Stimulated activated naive CD8-positive, alpha-beta T cell treated with anti-CD3 and anti-CD28 coated beads, Interleukin-15, Interleukin-2, amounts not matched to agents 100 ng/mL and 50 ng/mL, for 24 hours (primary cell): ENCODE results near the gene OR4C16.

Experiments
- H3K27ac Mint-ChIP-seq: one replicate; pipeline ENCODE4 v1.8.0; 2021; ENCODE audit warnings: mild to moderate bottlenecking, mixed read lengths
- H3K27me3 Mint-ChIP-seq: one replicate; pipeline ENCODE4 v1.8.0; 2021; ENCODE audit warnings: mixed read lengths
- H3K36me3 Mint-ChIP-seq: one replicate; pipeline ENCODE4 v1.8.0; 2021; ENCODE audit warnings: low read depth, mixed read lengths
- H3K4me1 Mint-ChIP-seq: one replicate; pipeline ENCODE4 v1.8.0; 2021; ENCODE audit warnings: low read depth, mixed read lengths
- H3K4me3 Mint-ChIP-seq: one replicate; pipeline ENCODE4 v1.8.0; 2021; ENCODE audit warnings: mild to moderate bottlenecking, mixed read lengths
- H3K9me3 Mint-ChIP-seq: one replicate; pipeline ENCODE4 v1.8.0; 2021; ENCODE audit warnings: mixed read lengths

The OR4C16 gene

GRCh38 chr11:55571828-55572227, at the start of gene OR4C16:
Gene OR4C16, plus strand, starts transcription at chr11:55572128. Its CDS starts 0 bp downstream, at chr11:55572128.
- Mint-ChIP-seq H3K4me1 (no peaks in the 10 kb centered on the region), H3K4me3 (no peak within 1 kb of the TSS), H3K27ac (no peak within 1 kb of the TSS), H3K27me3 (no peaks in the 10 kb centered on the region), H3K9me3 (peaks cover 28% of the 10 kb centered on the region), H3K36me3 (no peaks in the 10 kb centered on the region)

- Mint-ChIP-seq H3K4me3 (no peak within 1 kb of the TSS), H3K27ac (no peak within 1 kb of the TSS), H3K27me3 (no peaks in the 10 kb centered on the region), H3K9me3 (peaks cover 26% of the 10 kb centered on the region), H3K4me1 (no peaks in the 10 kb centered on the region), H3K36me3 (no peaks in the 10 kb centered on the region)
Observed at GRCh38 chr11:55554169-55554568, 17.8 kb upstream of the OR4C16 start, which contains the start of gene OR4C15. Gene OR4C15, plus strand, starts transcription at chr11:55554469. Its CDS starts 0 bp downstream, at chr11:55554469.

GRCh38 chr11:55572548-55572947, 620 bp downstream of the OR4C16 start:
- H3K27me3 Mint-ChIP-seq = no peaks in the 10 kb centered on the region
- H3K9me3 Mint-ChIP-seq = peaks cover 31% of the 10 kb centered on the region
- H3K4me1 Mint-ChIP-seq = no peaks in the 10 kb centered on the region
- H3K4me3 Mint-ChIP-seq = no peak overlapping the region
- no peaks in the 10 kb centered on the region for H3K36me3 Mint-ChIP-seq
- no peak overlapping the region for H3K27ac Mint-ChIP-seq

GRCh38 chr11:55607545-55607944, 35.6 kb downstream of the OR4C16 start, which contains the start of gene OR4C11:
Gene OR4C11, minus strand, starts transcription at chr11:55607645. Its CDS starts 3,272 bp downstream, at chr11:55604373.
- Mint-ChIP-seq H3K27ac (no peak within 1 kb of the TSS), H3K9me3 (peaks cover 21% of the 10 kb centered on the region), H3K4me3 (no peak within 1 kb of the TSS), H3K36me3 (no peaks in the 10 kb centered on the region), H3K27me3 (no peaks in the 10 kb centered on the region), H3K4me1 (no peaks in the 10 kb centered on the region)
